ENCODE measurements around the gene TLK1. TPM values are rescaled to one million over a fixed set of nuclear protein-coding genes. Genes with fewer than 3 reads are reported as not detected.

Gene TLK1
- total and polyA plus RNA-seq, 9 of the 15 experiments (the other 6 are each of a cell fraction or from before 2014, with no cell fraction given), result 20.2 to 101 (median 40.5) TPM

GRCh38 chr2:171141320-171141719 lies 19.4 kb downstream of the TLK1 start (continued):
- no peak for TF ChIP-seq DLX4 (CRISPR knock-in tag; IDR thresholded peaks at IDR 0.05)
- TF ChIP-seq PRMT5 (CRISPR knock-in tag; IDR thresholded peaks at IDR 0.05), result no peak
- no peak for TF ChIP-seq ESRRB (CRISPR knock-in tag; IDR thresholded peaks at IDR 0.05; ENCODE audit: borderline replicate concordance)
- 0 out of 2 replicates have a peak, but pooled peaks have one; percentile 42 for TF ChIP-seq EHMT2 (IDR thresholded peaks at IDR 0.05)
- TF ChIP-seq RFX7 (CRISPR knock-in tag; IDR thresholded peaks at IDR 0.05), result no peak
- no peak for TF ChIP-seq POLR2H (tag; IDR thresholded peaks at IDR 0.05; ENCODE audit: low read depth)
- TF ChIP-seq RBM14 (IDR thresholded peaks at IDR 0.05; ENCODE audit: borderline replicate concordance, insufficient read depth, low read depth, low read length), result no peak
- TF ChIP-seq JUN (IDR thresholded peaks at IDR 0.05; ENCODE audit: borderline replicate concordance, low read depth, low read length), result no peak
- no peak for TF ChIP-seq JUN (CRISPR knock-in tag; IDR thresholded peaks at IDR 0.05; ENCODE audit: borderline replicate concordance)
- TF ChIP-seq CREM (IDR thresholded peaks at IDR 0.05; ENCODE audit: low read depth), result 0 out of 2 replicates have a peak, but pooled peaks have one; percentile 59
- TF ChIP-seq SPI1 (IDR thresholded peaks at IDR 0.05; ENCODE audit: borderline replicate concordance, low read depth, low read length), result no peak
- TF ChIP-seq NFE2L1 (tag; IDR thresholded peaks at IDR 0.05; ENCODE audit: borderline replicate concordance, low read depth), result no peak
- TF ChIP-seq TRIM28 (IDR thresholded peaks at IDR 0.05), result no peak
- no peak for TF ChIP-seq GTF2E2 (tag; IDR thresholded peaks at IDR 0.05)
- no peak for TF ChIP-seq TAF15 (IDR thresholded peaks at IDR 0.05; ENCODE audit: low read depth, low read length)
- no peak for TF ChIP-seq DDX20 (tag; IDR thresholded peaks at IDR 0.05; ENCODE audit: low read depth)
- TF ChIP-seq BHLHE40 (IDR thresholded peaks at IDR 0.05; ENCODE audit: low read length), result no peak
- TF ChIP-seq U2AF1 (optimal IDR thresholded peaks at IDR 0.05; ENCODE audit: low read depth, low read length), result no peak
- no peak for TF ChIP-seq OTX1 (CRISPR knock-in tag; IDR thresholded peaks at IDR 0.05)
- TF ChIP-seq ZNF75A (CRISPR knock-in tag; IDR thresholded peaks at IDR 0.05), result no peak
- no peak for TF ChIP-seq AFF4 (CRISPR knock-in tag; IDR thresholded peaks at IDR 0.05)
- no peak for TF ChIP-seq ETV6 (IDR thresholded peaks at IDR 0.05; ENCODE audit: borderline replicate concordance in 1 of 2, low read depth in 2 of 2, low read length in 1 of 2)
- no peak for TF ChIP-seq ETV6 (CRISPR knock-in tag; IDR thresholded peaks at IDR 0.05; ENCODE audit: borderline replicate concordance)
- no peak for TF ChIP-seq CHCHD3 (CRISPR knock-in tag; IDR thresholded peaks at IDR 0.05)
- TF ChIP-seq ZBTB5 (IDR thresholded peaks at IDR 0.05), result no peak
- TF ChIP-seq SMAD3 (CRISPR knock-in tag; conservative IDR thresholded peaks at IDR 0.05), result no peak

Measured in K562 (cell line).